CD4-positive, CD25-positive, alpha-beta regulatory T cell (primary cell): ENCODE results near the gene TCP1. TPM values are rescaled to one million over a fixed set of nuclear protein-coding genes. Genes with fewer than 3 reads are reported as not detected.

Experiments used
- ATAC-seq, 2 donors: fragments of 150-1000 bp; cut with Tn5 transposase; one replicate each; pipeline ENCODE4 v1.10.0; 2021; ENCODE audit warnings: low read depth in 2 of 2, moderate number of reproducible peaks in 2 of 2, moderate library complexity in 1 of 2
- DNase-seq, 3 donors: peaks; one replicate each; pipeline versions ENCODE4 v3.0.0 to v3.0.0-alpha.2; 2012 to 2022; ENCODE audit warnings: mixed read lengths in 1 of 3
- H3K27ac ChIP-seq: one replicate; pipeline ENCODE4 v1.7.0; 2013; ENCODE audit warnings: mild to moderate bottlenecking, low read length; ENCODE audit not compliant: insufficient read depth, poor library complexity, severe bottlenecking
- H3K27me3 ChIP-seq: one replicate; pipeline ENCODE4 v1.7.0; 2013; ENCODE audit warnings: low read length; ENCODE audit not compliant: control insufficient read depth, insufficient read depth
- H3K36me3 ChIP-seq: one replicate; pipeline ENCODE4 v1.7.0; 2013; ENCODE audit warnings: mild to moderate bottlenecking, low read length, moderate library complexity; ENCODE audit not compliant: control insufficient read depth, insufficient read depth
- H3K4me1 ChIP-seq: 2 replicates; pipeline ENCODE4 v1.7.0; 2013; ENCODE audit warnings: mild to moderate bottlenecking, low read length; ENCODE audit not compliant: insufficient read depth, control insufficient read depth, poor library complexity, severe bottlenecking
- H3K4me3 ChIP-seq: one replicate; pipeline ENCODE4 v1.7.0; 2013; ENCODE audit warnings: low read depth, mild to moderate bottlenecking, low read length, moderate library complexity
- H3K9me3 ChIP-seq, 2 experiments: 1 replicate in 1 of 2; 2 replicates in 1 of 2; pipeline ENCODE4 v1.7.0; 2013; ENCODE audit warnings: low read length in 2 of 2, mild to moderate bottlenecking in 1 of 2, moderate library complexity in 1 of 2; ENCODE audit not compliant: control insufficient read depth in 2 of 2
- H3K27ac Mint-ChIP-seq, 3 donors: one replicate each; pipeline ENCODE4 v1.8.0; 2020 to 2022; ENCODE audit warnings: mild to moderate bottlenecking in 3 of 3, mixed read lengths in 3 of 3, moderate library complexity in 2 of 3
- H3K27me3 Mint-ChIP-seq: one replicate; pipeline ENCODE4 v1.8.0; 2022; ENCODE audit warnings: mild to moderate bottlenecking, mixed read lengths
- H3K36me3 Mint-ChIP-seq: one replicate; pipeline ENCODE4 v1.8.0; 2020; ENCODE audit warnings: mixed read lengths
- H3K4me1 Mint-ChIP-seq, 4 donors: one replicate each; pipeline ENCODE4 v1.8.0; 2020 to 2022; ENCODE audit warnings: mixed read lengths in 4 of 4, mild to moderate bottlenecking in 1 of 4
- H3K4me3 Mint-ChIP-seq, 4 donors: one replicate each; pipeline ENCODE4 v1.8.0; 2020 to 2022; ENCODE audit warnings: mild to moderate bottlenecking in 4 of 4, mixed read lengths in 4 of 4, moderate library complexity in 3 of 4
- H3K9me3 Mint-ChIP-seq, 7 donors: one replicate each; pipeline ENCODE4 v1.8.0; 2020 to 2022; ENCODE audit warnings: mixed read lengths in 7 of 7, mild to moderate bottlenecking in 3 of 7, moderate library complexity in 2 of 7
- polyA plus RNA-seq, 4 donors: library from polyadenylated mRNA; unstranded; fragments of 300-500 nt; fragmentation: Illumina TruSeq; gene quantifications; one replicate each; pipeline ENCODE4 v1.2.3, GENCODE V29; 2021
- total RNA-seq: library from RNA; stranded (reverse); gene quantifications from one replicate; pipeline ENCODE4 v1.2.3, GENCODE V29; 2022

Gene TCP1
- total and polyA plus RNA-seq, 5 donors from 2014 or later = 83.6 to 205 (median 108) TPM

DNA sequence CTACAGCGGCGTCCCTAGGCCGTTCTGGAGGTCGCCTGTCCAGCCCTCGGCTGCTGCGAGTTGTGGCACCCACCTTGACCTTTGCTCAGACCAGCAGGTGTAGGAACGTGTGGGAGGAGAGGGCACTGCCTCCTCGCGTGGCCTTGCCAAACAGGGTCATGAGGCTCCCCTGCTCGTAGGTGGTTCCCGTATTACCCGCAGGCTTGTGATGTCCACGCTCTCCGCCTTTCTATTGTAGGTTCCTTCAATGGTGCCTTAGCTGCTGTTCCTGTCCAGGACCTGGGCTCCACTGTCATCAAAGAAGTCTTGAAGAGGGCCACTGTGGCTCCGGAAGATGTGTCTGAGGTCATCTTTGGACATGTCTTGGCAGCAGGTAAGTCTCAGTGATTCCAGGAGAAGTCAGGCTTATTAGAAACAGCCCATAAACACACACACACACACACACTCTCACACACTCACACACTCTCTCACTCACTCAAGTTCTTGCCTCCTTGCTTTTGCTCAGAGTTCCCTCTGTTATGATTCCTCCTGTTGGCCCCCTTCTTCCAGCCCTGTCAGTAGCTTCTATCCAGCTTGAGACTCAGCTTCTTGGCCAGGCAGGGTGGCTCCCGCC is 26.6 kb downstream of the TCP1 start:
- H3K4me3 Mint-ChIP-seq = peak overlapping the region; percentile 97 to 100 (median 98)
- Histone ChIP-seq H3K4me1 (peaks cover 16% of the 10 kb centered on the region), H3K9me3 (no peaks in the 10 kb centered on the region), H3K27me3 (no peaks in the 10 kb centered on the region), H3K27ac (peak overlapping the region; percentile 98), H3K36me3 (peaks cover 27% of the 10 kb centered on the region), H3K4me3 (peak overlapping the region; percentile 80)
- peaks cover 11 to 42% (median 30%) of the 10 kb centered on the region in 4 donors for H3K4me1 Mint-ChIP-seq
- DNase-seq (peak in 2 of 3 donors; percentile 30 to 44), ATAC-seq (no peak)
- H3K36me3 Mint-ChIP-seq = peaks cover 27% of the 10 kb centered on the region
- no peaks in the 10 kb centered on the region for H3K27me3 Mint-ChIP-seq
- peak overlapping the region; percentile 94 to 98 (median 97) for H3K27ac Mint-ChIP-seq
- peaks cover 0 to 3% (median 0%) of the 10 kb centered on the region in 7 donors for H3K9me3 Mint-ChIP-seq

DNA sequence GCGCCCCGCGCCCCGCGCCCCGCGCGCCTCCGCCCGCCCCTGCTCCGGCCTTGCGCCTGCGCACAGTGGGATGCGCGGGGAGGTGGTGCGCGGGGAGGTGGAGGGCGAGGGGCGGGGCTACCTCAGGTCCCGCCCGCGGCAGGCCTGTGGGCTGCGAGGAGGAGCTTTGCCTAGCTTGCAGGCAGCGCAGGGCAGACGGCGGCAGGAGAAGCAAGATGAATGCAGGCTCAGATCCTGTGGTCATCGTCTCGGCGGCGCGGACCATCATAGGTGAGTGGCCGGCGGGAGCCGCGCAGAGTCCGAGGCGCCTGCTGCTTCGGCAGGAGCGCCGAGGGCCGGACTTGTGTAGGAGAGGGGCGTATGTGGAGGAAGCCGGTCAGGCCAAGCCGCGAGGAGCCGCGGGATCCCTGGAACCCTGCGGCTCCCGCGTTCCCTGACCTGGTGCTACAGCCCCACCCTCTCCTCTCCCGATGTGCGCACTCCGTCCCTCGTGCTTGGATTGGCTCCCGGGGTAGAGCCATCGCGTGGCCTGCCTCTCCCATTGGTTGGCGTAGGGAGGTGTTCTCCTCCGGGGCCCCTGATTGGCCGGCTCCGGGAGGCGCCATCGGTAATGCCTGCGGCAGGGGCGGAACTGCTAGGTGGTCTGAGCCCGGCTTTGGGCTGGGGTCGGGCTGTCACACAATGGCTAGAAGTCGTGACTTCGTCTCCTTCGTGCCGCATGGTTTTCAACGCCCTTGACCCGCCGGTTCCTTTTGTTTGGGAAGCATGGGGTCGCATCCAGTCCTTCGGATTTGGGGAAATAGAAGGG is 27.3 kb downstream of the TCP1 start, which contains the start of gene ACAT2:
TSS of gene ACAT2 (plus strand) at position 173 of the 808 bp plus-strand sequence. CDS start at position 216, 43 bp downstream.
- H3K4me3 ChIP-seq = peak within 1 kb of the TSS; percentile 80
- no peaks in the 10 kb centered on the region for H3K27me3 ChIP-seq
- peaks cover 11 to 42% (median 30%) of the 10 kb centered on the region in 4 donors for H3K4me1 Mint-ChIP-seq
- peak within 1 kb of the TSS; percentile 97 to 98 (median 97) for H3K27ac Mint-ChIP-seq
- peak within 1 kb of the TSS; percentile 97 to 100 (median 98) for H3K4me3 Mint-ChIP-seq
- H3K27ac ChIP-seq = peak within 1 kb of the TSS; percentile 98
- DNase-seq (peak; percentile 93 to 95 (median 93)), ATAC-seq (peak; percentile 94 to 95)
- H3K27me3 Mint-ChIP-seq = no peaks in the 10 kb centered on the region
- peaks cover 0 to 3% (median 0%) of the 10 kb centered on the region in 7 donors for H3K9me3 Mint-ChIP-seq
- peaks cover 16% of the 10 kb centered on the region for H3K4me1 ChIP-seq
- H3K9me3 ChIP-seq = no peaks in the 10 kb centered on the region
- H3K36me3 ChIP-seq = peaks cover 24% of the 10 kb centered on the region
- peaks cover 25% of the 10 kb centered on the region for H3K36me3 Mint-ChIP-seq

DNA sequence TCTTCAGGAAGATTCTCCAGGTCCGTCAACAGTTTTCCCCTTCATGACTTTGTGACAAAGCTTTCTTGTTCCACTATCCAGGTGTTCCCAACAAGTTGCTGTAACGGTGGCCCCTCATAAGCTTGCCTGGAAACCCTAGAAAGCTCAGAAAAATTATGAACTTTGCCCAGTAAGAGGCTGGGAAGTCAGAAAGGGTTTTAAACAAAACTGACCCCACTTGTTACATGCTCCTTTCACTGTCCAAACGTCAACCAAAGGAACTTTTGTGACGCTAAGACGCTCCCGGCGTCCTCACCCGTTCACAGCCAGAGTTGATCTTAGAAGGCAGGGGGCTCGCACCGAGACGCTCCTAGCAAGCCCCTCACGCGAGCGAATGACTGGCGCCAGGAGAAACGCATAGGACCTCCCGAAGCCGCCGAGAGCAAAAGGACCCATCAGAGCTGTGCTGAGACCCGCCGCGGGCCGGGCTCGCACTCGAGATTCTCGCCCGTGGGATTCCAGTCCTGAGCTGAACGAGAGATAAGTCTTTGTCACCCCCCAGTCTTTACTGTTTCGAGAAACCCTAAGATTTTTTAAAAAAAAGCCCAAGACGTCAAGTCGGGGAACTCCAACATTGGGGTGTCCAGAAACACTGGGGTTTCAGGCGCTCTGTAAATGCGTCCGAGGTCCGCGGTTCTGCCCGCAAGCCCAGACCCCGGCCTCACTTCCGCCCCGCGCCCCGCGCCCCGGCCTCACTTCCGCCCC is 28.1 kb downstream of the TCP1 start:
- peaks cover 20% of the 10 kb centered on the region for H3K36me3 ChIP-seq
- H3K4me3 ChIP-seq = peak overlapping the region; percentile 77
- peak overlapping the region; percentile 95 to 100 (median 97) for H3K4me3 Mint-ChIP-seq
- no peaks in the 10 kb centered on the region for H3K27me3 ChIP-seq
- ATAC-seq (no peak), DNase-seq (no peak)
- H3K27ac Mint-ChIP-seq = peak overlapping the region; percentile 97 to 98 (median 97)
- H3K27me3 Mint-ChIP-seq = no peaks in the 10 kb centered on the region
- H3K9me3 Mint-ChIP-seq = peaks cover 0 to 3% (median 0%) of the 10 kb centered on the region in 7 donors
- peaks cover 18% of the 10 kb centered on the region for H3K36me3 Mint-ChIP-seq
- peaks cover 11 to 42% (median 29%) of the 10 kb centered on the region in 4 donors for H3K4me1 Mint-ChIP-seq
- H3K27ac ChIP-seq = peak overlapping the region; percentile 98
- H3K4me1 ChIP-seq = peaks cover 16% of the 10 kb centered on the region
- no peaks in the 10 kb centered on the region for H3K9me3 ChIP-seq

DNA sequence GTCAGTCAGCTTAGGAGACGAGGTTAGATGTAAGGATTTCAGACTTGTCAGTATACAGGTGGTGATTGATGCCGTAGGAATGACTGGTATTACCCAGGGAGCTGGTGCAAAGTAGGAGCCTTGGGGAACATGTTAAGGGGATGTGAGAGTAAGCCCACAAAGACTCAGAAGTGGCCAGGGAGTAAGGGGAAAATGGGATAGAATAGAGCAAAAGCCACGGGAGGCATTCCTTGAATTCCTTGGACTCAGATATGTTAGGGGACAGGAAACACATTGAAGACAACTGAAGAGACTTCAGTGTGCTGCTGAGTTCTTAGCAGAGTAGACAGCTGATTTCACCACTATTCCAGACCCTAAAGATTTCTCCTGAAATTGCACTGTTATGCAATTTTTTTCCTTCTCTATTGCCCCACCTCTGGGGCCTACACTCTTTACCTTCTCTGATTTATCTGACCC is 28.8 kb downstream of the TCP1 start:
- ATAC-seq (no peak), DNase-seq (no peak)
- Mint-ChIP-seq H3K27me3 (no peaks in the 10 kb centered on the region), H3K27ac (peak overlapping the region in 2 of 3 donors; percentile 97 to 98), H3K36me3 (peaks cover 22% of the 10 kb centered on the region), H3K4me3 (peak overlapping the region; percentile 95 to 100 (median 97)), H3K9me3 (peaks cover 0 to 3% (median 0%) of the 10 kb centered on the region in 7 donors), H3K4me1 (peaks cover 7 to 41% (median 32%) of the 10 kb centered on the region in 4 donors)
- H3K4me3 ChIP-seq = peak overlapping the region; percentile 77
- peaks cover 22% of the 10 kb centered on the region for H3K36me3 ChIP-seq
- no peaks in the 10 kb centered on the region for H3K27me3 ChIP-seq
- H3K4me1 ChIP-seq = peaks cover 16% of the 10 kb centered on the region
- no peaks in the 10 kb centered on the region for H3K9me3 ChIP-seq
- peak overlapping the region; percentile 98 for H3K27ac ChIP-seq

DNA sequence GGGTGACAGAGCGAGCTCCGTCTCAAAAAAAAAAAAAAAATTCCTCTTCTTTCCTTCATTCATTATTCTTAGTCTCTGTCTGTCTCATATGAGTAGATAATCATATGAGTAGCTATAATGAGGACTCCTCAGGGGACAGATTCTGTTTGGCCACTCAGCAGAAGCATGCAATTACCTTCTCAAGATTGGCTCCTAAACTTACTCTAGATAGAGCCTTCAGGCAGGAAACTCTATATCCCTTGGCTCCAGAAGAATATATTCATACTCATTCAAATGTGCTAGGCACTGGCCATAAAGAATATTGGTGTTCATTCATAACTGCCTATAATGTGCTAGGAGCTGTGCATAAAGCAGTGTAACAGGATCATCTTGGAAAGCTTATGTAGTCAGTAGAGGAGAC is 29.8 kb downstream of the TCP1 start:
- Mint-ChIP-seq H3K36me3 (peaks cover 26% of the 10 kb centered on the region), H3K4me1 (peaks cover 12 to 40% (median 33%) of the 10 kb centered on the region in 4 donors), H3K27ac (peak overlapping the region; percentile 6 to 31 (median 7)), H3K27me3 (no peaks in the 10 kb centered on the region), H3K9me3 (peaks cover 0 to 3% (median 0%) of the 10 kb centered on the region in 7 donors), H3K4me3 (peak overlapping the region; percentile 58 to 97 (median 70))
- ATAC-seq = no peak
- Histone ChIP-seq H3K4me1 (peaks cover 16% of the 10 kb centered on the region), H3K27ac (peak overlapping the region; percentile 98), H3K9me3 (no peaks in the 10 kb centered on the region), H3K36me3 (peaks cover 29% of the 10 kb centered on the region), H3K4me3 (no peak overlapping the region), H3K27me3 (no peaks in the 10 kb centered on the region)
- no peak for DNase-seq

DNA sequence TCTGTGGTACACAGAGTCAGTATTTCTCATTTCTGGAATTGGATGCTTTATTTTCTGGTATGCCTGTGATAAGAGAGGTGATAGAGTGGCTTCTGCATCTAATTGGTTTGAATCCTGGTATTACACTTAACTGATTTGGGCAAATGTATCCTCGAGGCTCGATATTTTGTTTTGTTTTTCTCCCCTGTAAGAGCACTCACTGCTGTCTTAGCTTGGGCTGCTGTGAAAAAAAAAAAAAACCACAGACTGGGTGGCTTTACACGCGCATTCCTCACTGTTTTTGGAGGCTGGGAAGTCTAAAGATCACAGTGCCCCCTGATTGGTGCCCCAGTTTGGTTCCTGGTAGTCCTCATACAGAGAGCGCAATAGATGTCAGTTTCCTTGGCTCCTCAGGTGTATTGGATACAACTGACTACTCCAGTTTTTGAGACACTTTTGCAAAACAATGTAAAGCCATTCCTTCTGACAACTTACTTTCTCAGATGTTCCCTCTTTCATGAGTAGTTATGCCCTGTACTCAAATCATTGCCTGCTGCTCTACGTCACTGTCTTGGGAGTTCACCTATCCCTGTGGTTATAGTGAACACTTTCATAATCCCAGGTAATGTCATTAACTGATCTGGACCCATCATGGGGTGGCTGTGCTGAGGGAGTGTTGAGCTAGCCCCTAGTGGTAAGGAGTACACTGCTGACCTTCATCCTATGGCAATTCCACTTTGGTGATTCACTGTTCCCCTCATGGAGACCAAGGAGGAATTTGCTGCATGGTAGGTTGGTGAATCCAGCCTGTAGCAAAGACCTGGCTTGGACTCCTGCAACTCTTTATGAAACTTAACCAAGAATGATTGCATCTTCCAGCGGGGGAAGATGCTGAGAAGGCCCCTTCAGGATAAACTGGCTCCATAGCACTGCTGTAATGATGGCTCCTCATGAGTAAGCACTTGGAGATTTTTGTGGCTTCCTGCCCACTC is 31.1 kb downstream of the TCP1 start:
- Mint-ChIP-seq H3K36me3 (peaks cover 29% of the 10 kb centered on the region), H3K9me3 (peaks cover 0 to 3% (median 0%) of the 10 kb centered on the region in 7 donors), H3K27ac (peak overlapping the region in 1 of 3 donors; percentile 41), H3K27me3 (no peaks in the 10 kb centered on the region), H3K4me1 (peaks cover 14 to 36% (median 33%) of the 10 kb centered on the region in 4 donors), H3K4me3 (peak overlapping the region in 2 of 4 donors; percentile 61 to 62)
- no peaks in the 10 kb centered on the region for H3K27me3 ChIP-seq
- ATAC-seq = no peak
- no peak overlapping the region for H3K4me3 ChIP-seq
- H3K9me3 ChIP-seq = no peaks in the 10 kb centered on the region
- no peak overlapping the region for H3K27ac ChIP-seq
- peaks cover 38% of the 10 kb centered on the region for H3K36me3 ChIP-seq
- H3K4me1 ChIP-seq = peaks cover 16% of the 10 kb centered on the region
- no peak for DNase-seq
